Glutamatergic neuron (in vitro differentiated cells): Measurements from ENCODE around the gene CCDC146. TPM values are rescaled to one million over a fixed set of nuclear protein-coding genes. Genes with fewer than 3 reads are reported as not detected.
"Not testable (repeated sequence)": the region's sequence is repeated elsewhere in the genome, so short reads cannot be mapped to it uniquely, and the experiment has no call there.

Source experiments
- DNase-seq: peaks from one replicate; pipeline ENCODE4 v3.0.0; 2022
- H3K27ac Mint-ChIP-seq: one replicate; pipeline ENCODE4 v1.8.0; 2020; ENCODE audit warnings: mild to moderate bottlenecking, mixed read lengths, inconsistent platforms; ENCODE audit not compliant: unreplicated experiment
- H3K27me3 Mint-ChIP-seq: one replicate; pipeline ENCODE4 v1.8.0; 2020; ENCODE audit warnings: mild to moderate bottlenecking, moderate library complexity, mixed read lengths, inconsistent platforms; ENCODE audit not compliant: unreplicated experiment
- H3K36me3 Mint-ChIP-seq: one replicate; pipeline ENCODE4 v1.8.0; 2020; ENCODE audit warnings: mild to moderate bottlenecking, mixed read lengths, inconsistent platforms; ENCODE audit not compliant: unreplicated experiment
- H3K4me1 Mint-ChIP-seq: one replicate; pipeline ENCODE4 v1.8.0; 2020; ENCODE audit warnings: mild to moderate bottlenecking, low read depth, mixed read lengths, inconsistent platforms; ENCODE audit not compliant: unreplicated experiment
- H3K4me3 Mint-ChIP-seq: one replicate; pipeline ENCODE4 v1.8.0; 2020; ENCODE audit warnings: mild to moderate bottlenecking, mixed read lengths, inconsistent platforms; ENCODE audit not compliant: unreplicated experiment
- H3K9me3 Mint-ChIP-seq: one replicate; pipeline ENCODE4 v1.8.0; 2020; ENCODE audit warnings: mild to moderate bottlenecking, moderate library complexity, mixed read lengths, inconsistent platforms; ENCODE audit not compliant: unreplicated experiment
- CTCF ChIP-seq: fragments of 200-600 bp; sonication (generic); IDR thresholded peaks from one replicate; pipeline ENCODE4 v1.5.0; 2021; ENCODE audit not compliant: partially characterized antibody, unreplicated experiment
- total RNA-seq: library from RNA; stranded (reverse); fragmentation: NEBNext Ultra II Directional; extraction: Animal tissue kit (Norgen Biotek cat#: 25700); gene quantifications from one replicate; pipeline ENCODE4 v1.2.1, GENCODE V29; 2021; ENCODE audit not compliant: unreplicated experiment

Gene CCDC146
- total RNA-seq, 1 donor from 2014 or later: 3.7 TPM

GRCh38 chr7:77216181-77216845, 93.9 kb downstream of the CCDC146 start:
- no peak for TF ChIP-seq CTCF

GRCh38 chr7:77217474-77218185, 95.2 kb downstream of the CCDC146 start:
- Mint-ChIP-seq H3K27ac (no peak overlapping the region), H3K4me1 (no peaks in the 10 kb centered on the region), H3K27me3 (no peaks in the 10 kb centered on the region), H3K4me3 (no peak overlapping the region), H3K9me3 (no peaks in the 10 kb centered on the region), H3K36me3 (peaks cover 13% of the 10 kb centered on the region)
- no peak for DNase-seq
- no peak for TF ChIP-seq CTCF

More at GRCh38 chr7:77216181-77216845, 93.9 kb downstream of the CCDC146 start:
- Mint-ChIP-seq H3K27ac (no peak overlapping the region), H3K4me3 (no peak overlapping the region), H3K4me1 (no peaks in the 10 kb centered on the region), H3K36me3 (peaks cover 13% of the 10 kb centered on the region), H3K27me3 (no peaks in the 10 kb centered on the region), H3K9me3 (no peaks in the 10 kb centered on the region)
- no peak for DNase-seq

- not testable (repeated sequence) for H3K9me3 Mint-ChIP-seq, H3K27me3 Mint-ChIP-seq, H3K27ac Mint-ChIP-seq, DNase-seq, H3K4me1 Mint-ChIP-seq, H3K4me3 Mint-ChIP-seq
- H3K36me3 Mint-ChIP-seq: peaks cover 13% of the 10 kb centered on the region
These were observed 97.4 kb downstream of the CCDC146 start for GRCh38 chr7:77219701-77220331.

GRCh38 chr7:77222065-77222464, 99.7 kb downstream of the CCDC146 start:
- no peaks in the 10 kb centered on the region for H3K4me1 Mint-ChIP-seq
- no peak for TF ChIP-seq CTCF
- no peak for DNase-seq

GRCh38 chr7:77222819-77223218, 100.4 kb downstream of the CCDC146 start:
- Mint-ChIP-seq H3K9me3 (no peaks in the 10 kb centered on the region), H3K27ac (no peak overlapping the region), H3K4me3 (no peak overlapping the region), H3K36me3 (peaks cover 13% of the 10 kb centered on the region), H3K27me3 (no peaks in the 10 kb centered on the region), H3K4me1 (no peaks in the 10 kb centered on the region)
- no peak for TF ChIP-seq CTCF
- DNase-seq: no peak

More at GRCh38 chr7:77222065-77222464, 99.7 kb downstream of the CCDC146 start:
- no peaks in the 10 kb centered on the region for H3K27me3 Mint-ChIP-seq
- H3K9me3 Mint-ChIP-seq: no peaks in the 10 kb centered on the region
- H3K4me3 Mint-ChIP-seq: no peak overlapping the region
- H3K36me3 Mint-ChIP-seq: peaks cover 13% of the 10 kb centered on the region
- no peak overlapping the region for H3K27ac Mint-ChIP-seq
